ENCODE data around the gene ANKRD45.
A peak's percentile ranks its signal among the peaks of the same experiment; 100 is the strongest.

Gene ANKRD45

DNA sequence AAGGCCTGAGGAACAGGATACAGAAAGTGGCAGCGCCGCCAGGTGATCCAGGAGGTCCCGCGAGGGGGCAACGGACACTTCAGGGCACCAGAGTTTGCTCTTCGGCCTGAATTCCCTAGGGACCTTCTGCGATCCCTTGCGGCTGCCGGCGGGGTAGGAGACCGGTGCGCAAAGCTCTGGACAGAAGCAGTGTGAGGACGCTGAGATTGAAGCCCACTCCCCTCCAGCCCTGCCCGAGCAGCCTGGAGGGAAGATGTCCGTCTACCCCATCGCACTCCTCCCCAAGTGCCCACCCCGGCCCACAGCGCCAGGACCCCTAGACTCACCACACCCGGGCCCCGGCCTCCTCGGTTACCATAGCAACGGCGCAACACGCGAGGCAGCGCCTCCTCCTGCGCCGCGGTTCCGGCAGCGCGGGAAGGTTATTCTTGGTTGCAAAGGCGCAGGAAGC is at the start of gene ANKRD45:
Gene ANKRD45, minus strand, starts transcription at position 361 of the 451 bp plus-strand sequence. CDS start 10,433 bp downstream, outside the sequence.
- DNase-seq (ENCODE audit: low read depth in 2 of 2), result peak; percentile 48 to 62
- peak within 1 kb of the TSS; percentile 50 to 55 for H3K4me3 ChIP-seq (replicated peaks in 1 of 2; ENCODE audit: low read depth in 2 of 2, low read length in 2 of 2)
- no peak for TF ChIP-seq CTCF (IDR thresholded peaks at IDR 0.05; ENCODE audit: low read depth, low read length)

DNA sequence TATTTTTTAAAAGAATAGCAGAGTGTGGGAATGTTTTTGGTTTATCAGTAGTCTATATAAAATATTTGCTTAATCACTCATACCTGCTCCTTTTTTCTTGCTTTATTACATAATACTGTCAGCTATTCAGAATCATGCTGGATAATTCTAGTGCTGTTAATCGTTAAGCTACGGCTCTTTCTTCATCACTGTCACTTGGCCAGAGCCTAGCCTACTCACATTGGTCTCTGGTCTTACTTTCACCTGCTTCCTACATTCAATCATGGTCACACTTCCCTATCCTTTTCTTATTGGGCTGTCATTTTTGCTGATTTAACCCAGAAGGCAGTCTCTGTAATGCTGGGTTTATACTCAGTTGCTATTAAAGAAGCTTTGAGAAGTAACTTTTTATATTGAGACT is 47.6 kb upstream of the ANKRD45 start:
- no peak for TF ChIP-seq CTCF (IDR thresholded peaks at IDR 0.05; ENCODE audit: low read depth, low read length)
- no peak for DNase-seq (ENCODE audit: low read depth in 2 of 2)
- H3K4me3 ChIP-seq (replicated peaks in 1 of 2; ENCODE audit: low read depth in 2 of 2, low read length in 2 of 2), result no peak overlapping the region

GRCh38 chr1:173715538-173715844 is 45.8 kb upstream of the ANKRD45 start:
- H3K4me3 ChIP-seq (replicated peaks in 1 of 2; ENCODE audit: low read depth in 2 of 2, low read length in 2 of 2), result peak overlapping the region; percentile 81 to 85
- DNase-seq (ENCODE audit: low read depth in 2 of 2), result no peak
- no peak for TF ChIP-seq CTCF (IDR thresholded peaks at IDR 0.05; ENCODE audit: low read depth, low read length)

DNA sequence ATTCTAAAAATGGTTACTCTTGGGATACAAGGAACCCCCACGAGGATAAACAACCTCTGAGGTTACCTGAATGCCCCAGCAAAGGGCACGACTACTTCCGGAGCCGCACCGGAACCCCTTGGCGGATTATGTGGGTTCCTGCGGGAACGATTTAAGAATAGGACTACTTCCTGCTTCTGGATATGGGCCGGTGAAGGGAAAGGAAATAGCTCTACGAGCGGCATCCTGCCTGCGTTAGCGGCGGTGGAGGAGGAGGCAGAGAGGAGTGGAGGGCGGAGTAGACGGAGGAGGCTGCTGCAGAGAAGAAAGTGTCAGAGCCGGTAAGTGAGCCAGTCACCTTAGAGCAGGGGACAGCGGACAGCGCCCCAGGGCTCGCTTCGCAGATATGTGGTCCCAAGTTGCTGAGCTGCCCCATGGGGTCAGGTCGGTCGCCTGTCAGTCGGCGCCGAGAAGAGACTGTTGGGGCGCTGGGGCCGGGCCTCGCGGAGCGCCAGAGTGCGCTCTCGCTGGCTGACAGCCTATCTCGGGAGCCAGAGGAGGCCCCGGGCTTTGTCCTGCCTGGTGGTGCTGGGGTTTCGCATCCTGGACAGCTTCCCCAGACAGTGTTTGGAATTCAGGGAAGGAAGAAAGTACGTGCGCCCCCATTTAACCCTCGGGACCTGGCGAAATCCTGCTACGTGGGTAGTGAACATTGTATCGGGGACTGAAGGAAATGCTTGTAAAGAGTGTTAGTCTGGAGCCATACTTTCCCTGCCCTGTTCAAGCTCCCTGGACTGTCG is 45.3 kb upstream of the ANKRD45 start, which contains the start of gene KLHL20:
Gene KLHL20, plus strand, starts transcription at position 223 of the 779 bp plus-strand sequence. CDS start 1,063 bp downstream, outside the sequence.
- DNase-seq (ENCODE audit: low read depth in 2 of 2), result peak; percentile 94
- TF ChIP-seq CTCF (IDR thresholded peaks at IDR 0.05; ENCODE audit: low read depth, low read length), result no peak
- peak within 1 kb of the TSS; percentile 81 to 85 for H3K4me3 ChIP-seq (replicated peaks in 1 of 2; ENCODE audit: low read depth in 2 of 2, low read length in 2 of 2)

GRCh38 chr1:173714441-173714758 is 44.7 kb upstream of the ANKRD45 start:
- TF ChIP-seq CTCF (IDR thresholded peaks at IDR 0.05; ENCODE audit: low read depth, low read length), result no peak
- DNase-seq (ENCODE audit: low read depth in 2 of 2), result no peak
- H3K4me3 ChIP-seq (replicated peaks in 1 of 2; ENCODE audit: low read depth in 2 of 2, low read length in 2 of 2), result peak overlapping the region; percentile 81 to 85

GRCh38 chr1:173708787-173709186 is 39.1 kb upstream of the ANKRD45 start:
- no peak for DNase-seq (ENCODE audit: low read depth in 2 of 2)
- no peak for TF ChIP-seq CTCF (IDR thresholded peaks at IDR 0.05; ENCODE audit: low read depth, low read length)
- H3K4me3 ChIP-seq (replicated peaks in 1 of 2; ENCODE audit: low read depth in 2 of 2, low read length in 2 of 2), result no peak overlapping the region

GRCh38 chr1:173705117-173705516 is 35.5 kb upstream of the ANKRD45 start:
- DNase-seq (ENCODE audit: low read depth in 2 of 2), result no peak
- no peak for TF ChIP-seq CTCF (IDR thresholded peaks at IDR 0.05; ENCODE audit: low read depth, low read length)
- no peak overlapping the region for H3K4me3 ChIP-seq (replicated peaks in 1 of 2; ENCODE audit: low read depth in 2 of 2, low read length in 2 of 2)
